Right kidney (tissue), 9 donors: ENCODE results near the gene NSUN3.
"Not testable (repeated sequence)": the region's sequence is repeated elsewhere in the genome, so short reads cannot be mapped to it uniquely, and the experiment has no call there.

Experiments
- DNase-seq: peaks from one replicate; pipeline ENCODE4 v3.0.0-alpha.2; 2016
- long read RNA-seq, 8 donors: transcript quantifications; one replicate each; lab custom pipeline, GENCODE V29; 2026

NSUN3 gene
- long read RNA-seq, donor 1, partial matches to known transcripts: 0 of 1 reads
- long read RNA-seq, donor 1, other reads (novel, unspliced or antisense): 0 of 1 reads
- long read RNA-seq, donor 2: 0 reads
- long read RNA-seq, donor 3, partial matches to known transcripts: 0 of 1 reads
- long read RNA-seq, donor 3, other reads (novel, unspliced or antisense): 0 of 1 reads
- long read RNA-seq, donor 4, partial matches to known transcripts: 0 of 2 reads
- long read RNA-seq, donor 4, other reads (novel, unspliced or antisense): 0 of 2 reads
- long read RNA-seq, donor 5, partial matches to known transcripts: 5 of 7 reads
- long read RNA-seq, donor 5, other reads (novel, unspliced or antisense): 0 of 7 reads
- long read RNA-seq, donor 6, partial matches to known transcripts: 0 of 1 reads
- long read RNA-seq, donor 6, other reads (novel, unspliced or antisense): 0 of 1 reads
- long read RNA-seq, donor 7, partial matches to known transcripts: 0 of 5 reads
- long read RNA-seq, donor 7, other reads (novel, unspliced or antisense): 0 of 5 reads
- long read RNA-seq, donor 8, partial matches to known transcripts: 6 of 9 reads
- long read RNA-seq, donor 8, other reads (novel, unspliced or antisense): 0 of 9 reads

DNA sequence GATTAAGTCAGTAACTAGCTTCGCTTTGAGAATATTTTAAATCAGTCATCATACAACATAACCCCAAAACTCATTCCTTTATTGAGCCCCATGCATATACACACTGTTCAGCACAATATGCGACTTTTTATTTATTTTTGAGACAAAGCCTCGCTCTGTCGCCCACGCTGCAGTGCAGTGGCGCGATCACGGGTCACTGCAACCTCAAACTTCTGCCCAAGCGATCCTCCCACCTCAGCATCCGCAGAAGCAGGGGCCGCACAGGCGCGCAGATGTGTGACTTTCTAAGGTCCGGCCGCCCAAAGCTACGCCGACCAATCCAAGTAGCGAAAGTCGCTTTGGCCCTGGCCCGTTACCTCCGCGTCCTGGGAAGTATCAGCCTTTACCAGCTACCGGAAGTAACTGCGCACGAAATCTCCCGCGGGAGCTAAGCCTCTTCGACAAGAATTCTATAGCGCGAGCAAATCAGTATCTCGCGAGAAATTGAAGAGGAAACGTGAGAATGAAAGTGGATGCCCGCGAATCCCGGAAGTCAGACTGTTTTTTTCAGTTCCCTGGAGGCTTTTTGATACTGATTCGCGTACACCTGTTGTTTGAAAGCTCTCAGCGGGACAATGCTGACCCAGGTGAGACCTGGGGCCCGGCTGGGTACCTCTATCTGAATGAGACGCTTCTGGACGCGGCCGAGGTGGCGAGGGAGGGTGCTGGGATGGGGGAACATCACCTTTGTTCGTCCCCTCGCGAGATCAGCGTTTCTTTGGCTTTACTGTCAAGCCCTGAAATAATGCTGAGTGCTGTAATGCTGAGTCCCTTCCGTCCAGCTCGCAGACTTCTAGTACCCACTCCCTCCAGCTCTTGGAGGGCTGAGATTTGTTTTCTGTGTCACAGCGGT is at the start of gene NSUN3, which contains the start of gene DHFR2:
Gene NSUN3 (plus strand): TSS at position 549 of the 892 bp plus-strand sequence. CDS start 66 bp downstream, at position 615.
Gene DHFR2 (minus strand): TSS at position 404 of the 892 bp plus-strand sequence. CDS start 1,405 bp downstream, outside the sequence.
- DNase-seq: peak; percentile 92

DNA sequence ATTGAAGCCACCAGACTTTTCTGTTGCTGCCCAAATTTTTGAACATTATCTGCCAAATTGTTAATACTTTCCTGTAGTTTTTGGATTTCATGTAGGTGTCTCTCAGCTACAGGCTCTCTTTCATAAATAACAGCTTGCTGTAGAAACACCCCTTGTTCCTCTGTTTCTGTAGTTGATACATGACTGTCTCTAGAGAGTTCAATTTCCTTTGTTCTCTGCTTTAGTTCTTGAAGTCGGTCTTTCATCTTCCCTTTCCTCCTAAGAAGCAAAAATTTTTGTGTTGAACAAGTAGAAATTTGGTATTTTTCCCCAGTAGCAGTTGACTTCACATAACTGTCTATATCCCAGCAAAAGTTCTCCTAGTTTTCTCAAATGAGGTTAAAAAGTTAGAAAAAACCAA is 47.8 kb upstream of the NSUN3 start:
- no peak for DNase-seq

GRCh38 chr3:94019659-94020058 is 43.2 kb upstream of the NSUN3 start:
- DNase-seq: no peak

GRCh38 chr3:94020293-94020692 is 42.6 kb upstream of the NSUN3 start:
- no peak for DNase-seq

DNA sequence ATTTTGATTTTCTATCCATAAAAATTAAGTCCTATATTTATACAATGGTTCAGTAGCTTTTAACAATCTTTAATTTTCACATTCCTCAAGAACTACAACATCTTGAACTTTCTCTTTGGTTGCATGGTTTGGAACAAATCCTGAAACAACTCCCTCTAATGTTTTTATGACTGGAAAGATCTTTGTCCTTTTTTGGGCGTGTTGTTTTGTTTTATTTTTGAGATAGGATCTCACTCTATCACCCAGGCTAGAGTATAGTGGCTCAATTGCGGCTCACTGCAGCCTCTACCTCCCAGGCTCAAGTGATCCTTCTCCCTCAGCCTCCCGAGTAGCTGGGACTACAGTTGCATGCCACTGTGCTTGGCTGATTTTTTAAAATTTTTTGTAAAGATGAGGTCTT is 38.5 kb upstream of the NSUN3 start:
- no peak for DNase-seq

DNA sequence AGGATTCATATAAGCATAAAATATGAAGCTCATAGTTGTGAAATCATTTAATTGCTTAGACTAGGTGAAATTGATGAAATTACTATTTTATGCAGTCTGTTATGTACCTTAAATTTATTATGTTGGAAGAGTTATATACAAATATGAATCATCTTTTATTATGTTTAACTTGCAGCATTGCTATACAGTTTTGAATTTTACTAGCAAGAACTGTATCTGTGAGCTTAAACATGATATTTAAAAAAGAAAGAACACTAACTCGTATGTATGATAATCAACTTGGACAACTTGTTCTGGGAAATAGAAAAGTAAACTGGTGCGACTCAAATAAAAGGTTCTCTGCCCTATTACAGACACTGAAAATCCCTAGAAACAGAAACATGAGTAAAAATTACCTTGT is 36.2 kb upstream of the NSUN3 start:
- no peak for DNase-seq

DNA sequence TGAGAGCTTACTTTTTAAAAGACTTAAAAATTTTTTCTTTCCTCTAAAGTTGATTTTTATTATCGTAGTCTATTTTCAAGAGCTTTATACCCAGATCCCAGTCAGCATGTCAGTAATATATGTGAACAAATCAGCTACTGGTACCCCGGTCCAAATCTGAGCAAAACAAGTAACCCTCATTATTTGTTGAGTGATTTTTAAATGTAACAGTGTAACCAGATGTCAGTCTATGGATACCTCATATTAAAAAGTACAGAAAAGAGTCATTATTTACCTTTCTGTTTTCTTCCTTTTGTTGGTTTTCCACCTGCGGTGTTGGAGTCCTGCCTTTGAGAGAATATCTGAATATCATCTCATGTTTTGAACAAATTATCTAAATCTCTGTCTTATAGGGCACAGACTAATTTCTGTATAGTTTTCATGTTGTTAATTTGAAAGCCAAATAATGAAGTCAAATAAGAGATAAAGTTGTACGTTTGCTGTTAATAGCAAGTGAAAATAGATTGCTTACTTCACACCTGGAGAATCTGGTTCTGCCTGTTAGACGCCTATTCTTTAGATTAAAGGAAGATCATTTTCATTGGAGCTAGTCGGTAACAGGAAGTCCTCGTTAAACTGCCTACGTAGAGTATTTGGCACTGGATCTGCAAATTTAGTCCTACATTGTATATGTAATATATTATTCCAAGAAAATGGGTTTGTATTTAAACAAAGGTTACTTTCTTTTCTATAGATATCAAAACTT is 34.6 kb upstream of the NSUN3 start, which contains the start of gene STX19:
Gene STX19 (minus strand): TSS at position 505 of the 745 bp plus-strand sequence. CDS start 13,328 bp downstream, outside the sequence.
- DNase-seq: no peak

DNA sequence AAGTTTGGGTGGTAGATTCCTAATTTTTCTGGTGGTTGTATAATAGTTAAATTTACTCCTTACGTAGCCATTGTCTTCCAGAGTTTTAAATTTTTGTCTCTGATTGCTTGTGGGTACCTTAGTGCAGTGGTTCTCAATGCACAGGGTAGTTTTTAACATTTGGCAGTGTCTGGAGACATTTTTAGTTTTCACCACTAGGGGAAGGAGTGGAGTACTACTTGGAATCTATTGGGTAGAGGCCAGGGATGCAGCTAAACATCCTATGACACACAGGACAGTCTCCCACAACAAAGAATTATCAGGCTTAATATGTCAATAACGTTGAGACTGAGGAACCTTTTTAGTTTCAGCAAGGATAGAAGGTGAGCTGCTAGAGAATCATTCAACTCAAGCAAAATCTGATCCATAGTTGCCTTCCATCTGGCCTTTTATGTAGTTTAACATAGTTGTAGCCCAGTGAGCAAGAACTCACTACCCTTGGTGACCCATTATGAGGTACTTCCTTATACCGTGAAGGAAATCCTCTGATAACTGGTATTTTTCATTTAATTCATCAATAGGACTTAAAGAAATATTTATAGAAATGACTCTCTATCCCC is 25.9 kb upstream of the NSUN3 start:
- no peak for DNase-seq

GRCh38 chr3:94043285-94043684 is 19.6 kb upstream of the NSUN3 start:
- no peak for DNase-seq

GRCh38 chr3:94044100-94044936 is 18.5 kb upstream of the NSUN3 start:
- DNase-seq: not testable (repeated sequence)

DNA sequence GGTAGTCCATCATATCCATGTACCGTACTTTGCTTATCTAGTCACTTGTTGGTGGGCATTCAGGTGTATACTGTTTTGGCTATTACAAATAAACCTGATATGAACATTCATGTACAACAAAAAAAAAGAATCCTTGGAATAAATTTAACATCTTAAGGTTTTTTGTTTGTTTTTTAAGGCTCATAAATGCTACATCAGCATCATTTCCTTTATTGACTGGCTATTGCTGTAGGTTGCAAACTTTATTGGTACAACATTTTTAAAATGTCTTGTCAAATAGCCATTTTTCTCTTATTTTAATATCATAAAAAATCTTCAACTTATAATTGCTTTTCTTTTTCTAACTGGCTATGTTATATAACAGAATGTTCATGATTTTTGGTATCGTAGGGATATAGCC is 16.3 kb upstream of the NSUN3 start:
- DNase-seq: no peak

- no peak for DNase-seq
Measured at GRCh38 chr3:94049267-94049666, 13.6 kb upstream of the NSUN3 start.

- no peak for DNase-seq
Measured at GRCh38 chr3:94050546-94050945, 12.3 kb upstream of the NSUN3 start.

GRCh38 chr3:94061297-94061696 is 1.6 kb upstream of the NSUN3 start:
- no peak for DNase-seq

GRCh38 chr3:94063496-94064119 is 747 bp downstream of the NSUN3 start:
- no peak for DNase-seq

DNA sequence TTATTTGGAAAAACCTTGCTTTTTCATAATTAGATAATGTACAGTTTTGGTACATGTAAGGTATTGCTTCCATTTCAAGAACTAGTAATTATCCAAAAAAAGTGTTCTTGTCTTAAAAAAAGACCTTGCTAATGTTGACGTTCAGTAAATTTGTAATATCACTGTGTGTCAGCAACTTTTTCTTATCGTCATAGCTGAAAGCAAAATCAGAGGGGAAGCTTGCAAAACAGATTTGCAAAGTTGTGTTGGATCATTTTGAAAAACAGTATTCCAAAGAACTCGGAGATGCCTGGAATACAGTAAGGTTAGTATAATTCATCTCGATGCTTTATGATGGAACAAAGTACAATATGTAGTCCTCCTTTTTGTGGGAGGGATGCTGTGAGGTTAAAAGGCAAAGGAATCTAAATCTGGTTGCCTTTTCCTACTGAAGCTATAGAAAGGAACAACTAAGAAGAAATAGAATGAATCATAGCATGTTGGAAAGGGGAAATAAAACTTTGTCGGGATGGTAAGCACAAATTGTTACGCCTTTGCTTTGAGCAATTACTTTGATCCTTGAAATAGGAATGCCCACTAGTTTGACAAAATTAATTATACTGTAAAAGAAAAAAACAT is 1.5 kb downstream of the NSUN3 start:
- DNase-seq: no peak

- DNase-seq: no peak
Measured at GRCh38 chr3:94065122-94065521, 2.3 kb downstream of the NSUN3 start.

DNA sequence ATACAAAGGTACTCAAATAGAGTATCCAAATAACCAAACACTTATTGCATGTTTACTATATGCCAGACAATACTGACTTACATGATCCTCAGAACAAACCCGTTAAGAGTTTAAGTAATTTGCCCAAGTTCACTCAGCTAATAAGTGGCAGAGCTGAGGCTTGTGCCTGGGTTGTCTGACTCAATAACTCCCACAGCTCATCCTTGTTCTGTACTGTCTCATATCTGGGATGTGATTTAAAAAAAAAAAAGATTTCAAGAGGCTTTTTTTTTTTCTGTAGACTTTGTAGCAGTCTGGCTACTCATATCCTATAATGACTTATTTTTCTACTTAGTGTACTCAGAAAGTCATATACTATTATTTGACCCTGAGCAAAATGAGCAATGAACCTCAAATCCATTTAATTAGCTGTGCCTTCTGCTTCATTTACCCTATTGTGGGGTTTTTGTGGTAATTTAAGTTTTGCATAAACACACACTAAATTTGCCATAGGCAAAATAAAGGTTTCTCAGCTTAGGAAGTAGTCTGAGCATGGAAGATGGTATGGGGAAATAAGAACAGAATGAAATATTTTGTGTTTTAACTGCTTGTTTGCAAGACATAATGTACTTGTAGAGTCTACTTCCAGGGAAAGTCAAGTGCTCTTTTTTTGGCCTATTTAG is 3.1 kb downstream of the NSUN3 start:
- no peak for DNase-seq
